ENCODE data around the gene TRPT1. TPM values are rescaled to one million over a fixed set of nuclear protein-coding genes. Genes with fewer than 3 reads are reported as not detected.

Gene TRPT1
- total RNA-seq, 2 experiments from 2014 or later = 30.4 to 35.6 TPM

DNA sequence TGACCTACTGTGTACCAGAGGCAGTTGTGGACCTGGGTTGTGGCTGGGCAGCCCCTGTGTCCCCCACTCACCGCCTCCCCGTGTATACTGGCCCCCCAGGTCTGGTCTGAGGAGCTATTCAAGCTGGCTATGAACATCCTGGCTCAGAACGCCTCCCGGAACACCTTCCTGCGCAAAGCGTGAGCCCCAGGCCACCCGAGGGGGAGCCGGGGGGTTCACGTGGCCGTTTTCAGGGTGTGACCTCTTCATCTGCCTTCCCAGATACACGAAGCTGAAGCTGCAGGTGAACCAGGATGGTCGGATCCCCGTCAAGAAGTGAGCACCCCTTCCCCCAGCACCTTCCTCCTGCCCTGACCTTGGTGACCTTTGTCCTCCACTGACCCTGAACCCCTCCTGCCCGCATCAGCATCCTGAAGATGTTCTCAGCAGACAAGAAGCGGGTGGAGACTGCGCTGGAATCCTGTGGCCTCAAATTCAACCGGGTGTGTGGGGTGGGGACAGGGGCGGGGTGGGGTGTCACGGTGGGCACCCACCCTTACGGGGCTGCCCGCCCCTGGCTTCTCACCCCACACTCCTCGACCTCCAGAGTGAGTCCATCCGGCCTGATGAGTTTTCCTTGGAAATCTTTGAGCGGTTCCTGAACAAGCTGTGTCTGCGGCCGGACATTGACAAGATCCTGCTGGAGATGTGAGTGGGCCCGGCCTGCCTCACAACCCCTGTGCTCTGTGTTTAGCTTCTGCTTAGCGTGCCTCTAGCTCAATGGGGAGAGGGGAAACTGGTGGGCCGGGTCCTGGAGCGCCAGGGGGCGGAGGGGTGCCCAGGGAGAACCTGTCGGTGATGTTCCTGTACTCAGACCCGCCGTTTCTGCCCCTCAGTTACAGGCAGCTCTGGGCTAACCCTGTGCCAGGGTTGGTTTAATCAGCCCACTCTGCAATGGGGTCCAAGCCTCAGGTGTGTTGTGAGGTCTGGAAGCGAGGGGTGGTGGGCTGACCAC lies 29.4 kb upstream of the TRPT1 start:
- intact Hi-C loops (cut with micrococcal nuclease) = no loop called here
- no peak for DNase-seq
- no peaks in the 10 kb centered on the region for H3K9me3 Mint-ChIP-seq
- no peak overlapping the region for H3K4me3 Mint-ChIP-seq
- ChIA-PET POLR2A (interaction anchor here (0.8 kb wide), 1 partner anchor 9 kb away, joined by 3 read pairs; no protein-coding TSS in a partner anchor), CTCF (interaction anchor here (3.5 kb wide), 1 partner anchor 45 kb away, joined by 11 read pairs; the partner anchor contains the start of gene CATSPERZ)
- no peak overlapping the region for H3K27ac Mint-ChIP-seq
- H3K36me3 Mint-ChIP-seq = peaks cover 9% of the 10 kb centered on the region
- H3K27me3 Mint-ChIP-seq = no peaks in the 10 kb centered on the region
- H3K4me1 Mint-ChIP-seq (ENCODE audit: low read depth) = peaks cover 19% of the 10 kb centered on the region

- H3K4me3 Mint-ChIP-seq = no peak overlapping the region
- POLR2A ChIA-PET = interaction anchor here (0.8 kb wide), 1 partner anchor 10 kb away, joined by 3 read pairs; no protein-coding TSS in a partner anchor
Observed at GRCh38 chr11:64254326-64254725, 28.3 kb upstream of the TRPT1 start.

DNA sequence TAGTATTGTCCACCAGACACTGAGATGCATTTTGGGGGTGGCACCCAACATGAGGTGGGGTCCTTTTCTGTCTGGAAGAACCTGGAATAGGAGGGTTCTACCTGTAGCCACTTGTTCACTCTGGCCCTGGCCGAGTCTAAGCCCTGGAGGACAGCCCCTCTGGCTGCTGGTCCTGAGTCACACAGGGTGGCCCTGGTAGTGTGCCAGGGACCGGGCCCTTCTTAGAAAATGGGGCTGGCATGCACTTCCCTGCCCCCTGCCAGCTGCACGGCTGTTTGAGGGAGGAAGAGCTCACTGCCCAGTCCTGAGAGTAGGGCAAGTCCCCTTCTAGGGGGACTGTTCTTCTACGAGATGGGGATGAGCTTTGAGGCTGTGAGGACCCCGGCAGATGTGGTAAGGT lies 27.5 kb upstream of the TRPT1 start:
- ChIA-PET POLR2A (no interaction called here), CTCF (interaction anchor here (0.9 to 1.2 kb wide), 3 partner anchors 12 to 51 kb away, joined by 3 to 4 read pairs (median 4); partner anchors contain the start of gene ESRRA)
- no peaks in the 10 kb centered on the region for H3K27me3 Mint-ChIP-seq
- DNase-seq = no peak
- no peaks in the 10 kb centered on the region for H3K9me3 Mint-ChIP-seq
- H3K4me3 Mint-ChIP-seq = no peak overlapping the region
- H3K4me1 Mint-ChIP-seq (ENCODE audit: low read depth) = peaks cover 14% of the 10 kb centered on the region
- peaks cover 3% of the 10 kb centered on the region for H3K36me3 Mint-ChIP-seq
- intact Hi-C loops (cut with micrococcal nuclease) = no loop called here
- H3K27ac Mint-ChIP-seq = no peak overlapping the region

More at GRCh38 chr11:64254326-64254725, 28.3 kb upstream of the TRPT1 start:
- Mint-ChIP-seq H3K27ac (no peak overlapping the region), H3K27me3 (no peaks in the 10 kb centered on the region), H3K4me1 (ENCODE audit: low read depth) (peaks cover 15% of the 10 kb centered on the region), H3K36me3 (peaks cover 5% of the 10 kb centered on the region), H3K9me3 (no peaks in the 10 kb centered on the region)
- no peak for DNase-seq
- intact Hi-C loops (cut with micrococcal nuclease) = no loop called here
- CTCF ChIA-PET = interaction anchor here (0.9 to 3.5 kb wide), 4 partner anchors 12 to 50 kb away, joined by 3 to 11 read pairs (median 4); partner anchors contain the start of genes CATSPERZ and ESRRA

GRCh38 chr11:64253043-64253442 lies 27.1 kb upstream of the TRPT1 start:
- H3K36me3 Mint-ChIP-seq = peaks cover 3% of the 10 kb centered on the region
- POLR2A ChIA-PET = interaction anchor here (1.3 to 1.5 kb wide), 2 partner anchors 15 to 19 kb away, joined by 3 to 8 read pairs; no protein-coding TSS in a partner anchor
- no peak for DNase-seq
- H3K27ac Mint-ChIP-seq = no peak overlapping the region
- no peaks in the 10 kb centered on the region for H3K9me3 Mint-ChIP-seq
- H3K4me1 Mint-ChIP-seq (ENCODE audit: low read depth) = peaks cover 15% of the 10 kb centered on the region
- intact Hi-C loops (cut with micrococcal nuclease) = no loop called here
- no peak overlapping the region for H3K4me3 Mint-ChIP-seq
- H3K27me3 Mint-ChIP-seq = no peaks in the 10 kb centered on the region
- CTCF ChIA-PET = interaction anchor here (0.7 to 3.8 kb wide), 3 partner anchors 16 to 51 kb away, joined by 3 to 29 read pairs (median 3); partner anchors contain the start of gene CATSPERZ

DNA sequence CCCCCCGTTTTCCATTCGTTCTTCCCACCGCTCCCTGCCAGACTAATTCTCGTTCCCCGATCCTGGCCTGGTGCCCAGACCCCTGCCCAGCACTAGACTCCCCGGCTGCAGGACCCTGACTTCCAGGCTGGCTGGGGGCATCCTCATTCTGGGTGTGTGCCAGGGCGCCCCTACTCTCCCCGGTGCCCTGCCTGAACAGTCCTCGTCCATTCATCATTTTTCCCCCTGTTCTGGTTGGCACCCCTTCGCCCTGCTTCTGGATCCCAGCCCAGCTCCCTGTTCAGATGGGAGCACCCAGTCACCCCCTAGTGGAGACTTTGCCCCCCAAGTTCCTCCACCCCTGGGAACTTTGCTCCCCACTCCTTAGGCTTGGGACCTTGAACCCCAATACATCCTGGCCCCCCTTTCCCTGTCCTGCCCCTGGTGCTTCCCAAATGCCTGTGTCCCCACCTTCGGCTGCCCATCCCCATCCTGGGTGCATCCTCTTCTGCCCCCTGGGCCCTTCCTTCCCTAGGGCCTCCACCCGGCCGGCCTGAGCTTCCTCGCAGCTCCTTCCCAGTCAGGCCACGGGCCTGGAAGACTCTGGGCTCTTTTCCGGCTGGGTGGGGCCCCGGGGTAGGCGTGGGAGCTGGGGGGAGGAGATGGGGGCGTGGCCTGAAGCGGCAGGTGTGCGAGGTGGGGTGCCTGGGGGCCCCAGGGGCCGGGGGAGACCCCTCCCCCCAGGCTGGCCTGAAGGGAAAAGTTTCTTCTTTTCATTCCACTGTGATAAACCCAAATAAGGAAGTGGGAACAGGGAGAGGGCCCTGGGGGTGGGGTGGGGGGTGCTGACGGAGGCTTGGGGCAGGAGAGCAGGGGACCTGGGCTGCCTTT lies 26.3 kb upstream of the TRPT1 start:
- Mint-ChIP-seq H3K36me3 (no peaks in the 10 kb centered on the region), H3K27ac (no peak overlapping the region), H3K4me3 (peak overlapping the region; percentile 83), H3K9me3 (no peaks in the 10 kb centered on the region), H3K27me3 (no peaks in the 10 kb centered on the region), H3K4me1 (ENCODE audit: low read depth) (peaks cover 18% of the 10 kb centered on the region)
- intact Hi-C loops (cut with micrococcal nuclease) = no loop called here
- POLR2A ChIA-PET = interaction anchor here (0.7 to 1.5 kb wide), 5 partner anchors 9 to 61 kb away, joined by 3 to 8 read pairs (median 3); no protein-coding TSS in a partner anchor
- peak; percentile 31 for DNase-seq
- CTCF ChIA-PET = interaction anchor here (0.6 to 3.8 kb wide), 13 partner anchors 9 to 69 kb away, joined by 3 to 29 read pairs (median 6); partner anchors contain the start of genes CATSPERZ, FERMT3, NUDT22 and PRDX5

DNA sequence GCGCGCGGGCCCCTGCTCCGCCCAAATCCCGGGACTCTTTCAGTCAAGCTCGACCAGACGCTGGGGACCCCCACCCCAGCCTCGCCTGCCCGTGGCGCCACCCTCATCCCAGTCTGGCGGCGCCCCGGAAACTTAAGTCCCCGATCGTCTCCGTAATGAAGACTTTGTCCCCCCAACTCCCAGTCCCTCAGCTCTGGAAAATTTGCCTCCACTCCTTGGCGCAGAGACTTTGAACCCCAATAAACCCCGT lies 25.7 kb upstream of the TRPT1 start:
- CTCF ChIA-PET = interaction anchor here (0.6 to 3.8 kb wide), 13 partner anchors 9 to 68 kb away, joined by 3 to 29 read pairs (median 7); partner anchors contain the start of genes BAD, CATSPERZ, FERMT3 and NUDT22
- no peaks in the 10 kb centered on the region for H3K27me3 Mint-ChIP-seq
- H3K27ac Mint-ChIP-seq = no peak overlapping the region
- H3K4me3 Mint-ChIP-seq = peak overlapping the region; percentile 83
- no peak for DNase-seq
- intact Hi-C loops (cut with micrococcal nuclease) = loop anchor here (1.0 kb wide), 1 partner anchor 18 kb away; no protein-coding TSS in a partner anchor
- H3K36me3 Mint-ChIP-seq = no peaks in the 10 kb centered on the region
- no peaks in the 10 kb centered on the region for H3K9me3 Mint-ChIP-seq
- H3K4me1 Mint-ChIP-seq (ENCODE audit: low read depth) = peaks cover 18% of the 10 kb centered on the region
- POLR2A ChIA-PET = interaction anchor here (1.0 to 1.5 kb wide), 3 partner anchors 17 to 60 kb away, joined by 3 to 8 read pairs (median 4); no protein-coding TSS in a partner anchor

DNA sequence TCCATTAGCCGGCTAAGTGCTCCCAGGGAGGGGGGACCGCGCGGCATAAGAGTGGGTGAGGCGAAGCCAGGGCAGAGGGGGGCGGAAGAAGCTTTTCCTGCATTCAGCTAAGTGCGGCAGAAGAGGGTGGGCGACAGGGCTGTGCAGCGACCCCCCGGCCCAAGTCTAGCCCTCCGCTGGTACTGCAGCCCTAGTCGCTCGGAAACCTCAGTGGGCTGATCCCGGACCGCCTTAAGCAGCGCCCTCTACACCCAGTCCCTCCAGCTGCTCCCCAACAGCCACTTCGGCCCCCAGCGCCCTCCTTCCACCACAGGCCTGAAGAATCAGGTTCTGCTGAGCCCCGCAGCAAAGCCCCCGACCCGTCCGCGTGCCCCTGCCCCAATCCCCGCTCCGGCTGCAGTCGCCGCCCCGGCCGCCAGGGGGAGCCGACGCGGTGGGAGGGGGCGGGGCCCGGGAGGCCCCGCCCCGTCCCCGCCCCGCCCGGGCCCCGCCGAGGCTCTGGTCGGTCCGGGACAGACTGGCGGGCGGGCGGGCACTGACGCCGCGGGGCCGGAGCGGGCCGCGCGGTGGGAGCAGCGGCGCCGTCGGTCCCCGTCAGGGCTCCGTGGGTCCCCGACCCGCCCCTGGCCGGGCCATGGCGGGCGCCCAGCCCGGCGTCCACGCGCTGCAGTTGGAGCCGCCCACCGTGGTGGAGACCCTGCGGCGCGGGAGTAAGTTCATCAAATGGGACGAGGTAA lies 25.2 kb upstream of the TRPT1 start, which contains the start of gene PLCB3:
PLCB3 (plus strand) TSS at position 515 of the 737 bp plus-strand sequence; CDS start at position 635, 120 bp downstream.
- peak; percentile 71 for DNase-seq
- H3K36me3 Mint-ChIP-seq = no peaks in the 10 kb centered on the region
- intact Hi-C loops (cut with micrococcal nuclease) = loop anchor here (1.0 kb wide), 1 partner anchor 18 kb away; no protein-coding TSS in a partner anchor
- no peaks in the 10 kb centered on the region for H3K27me3 Mint-ChIP-seq
- no peaks in the 10 kb centered on the region for H3K9me3 Mint-ChIP-seq
- H3K4me1 Mint-ChIP-seq (ENCODE audit: low read depth) = peaks cover 18% of the 10 kb centered on the region
- peak within 1 kb of the TSS; percentile 83 for H3K4me3 Mint-ChIP-seq
- no peak within 1 kb of the TSS for H3K27ac Mint-ChIP-seq
- ChIA-PET POLR2A (interaction anchor here (1.0 to 2.6 kb wide), 6 partner anchors 10 to 60 kb away, joined by 4 to 8 read pairs (median 4); partner anchors contain the start of genes ESRRA and FKBP2), CTCF (interaction anchor here (1.0 to 3.8 kb wide), 15 partner anchors 8 to 66 kb away, joined by 3 to 29 read pairs (median 7); partner anchors contain the start of genes BAD, CATSPERZ, FERMT3 and NUDT22)

- ChIA-PET CTCF (interaction anchor here (1.1 to 3.8 kb wide), 13 partner anchors 8 to 67 kb away, joined by 3 to 29 read pairs (median 8); partner anchors contain the start of genes BAD, CATSPERZ, FERMT3 and PRDX5), POLR2A (interaction anchor here (1.1 to 2.6 kb wide), 5 partner anchors 9 to 63 kb away, joined by 3 to 8 read pairs (median 4); partner anchors contain the start of genes ESRRA and FKBP2)
- Mint-ChIP-seq H3K27ac (no peak overlapping the region), H3K36me3 (no peaks in the 10 kb centered on the region), H3K27me3 (no peaks in the 10 kb centered on the region), H3K4me3 (peak overlapping the region; percentile 75), H3K4me1 (ENCODE audit: low read depth) (peaks cover 18% of the 10 kb centered on the region), H3K9me3 (no peaks in the 10 kb centered on the region)
- intact Hi-C loops (cut with micrococcal nuclease) = loop anchor here (1.0 kb wide), 1 partner anchor 19 kb away; no protein-coding TSS in a partner anchor
- DNase-seq = no peak
Observed at GRCh38 chr11:64250415-64251015, 24.5 kb upstream of the TRPT1 start.

- no peaks in the 10 kb centered on the region for H3K36me3 Mint-ChIP-seq
- H3K27ac Mint-ChIP-seq = peak overlapping the region; percentile 18
- no peaks in the 10 kb centered on the region for H3K27me3 Mint-ChIP-seq
- H3K4me3 Mint-ChIP-seq = no peak overlapping the region
- DNase-seq = no peak
- ChIA-PET CTCF (interaction anchor here (0.6 to 3.8 kb wide), 13 partner anchors 7 to 55 kb away, joined by 3 to 29 read pairs (median 8); partner anchors contain the start of genes BAD, CATSPERZ and FERMT3), POLR2A (interaction anchor here (1.1 to 2.6 kb wide), 5 partner anchors 9 to 63 kb away, joined by 3 to 8 read pairs (median 4); partner anchors contain the start of genes ESRRA and FKBP2)
- intact Hi-C loops (cut with micrococcal nuclease) = loop anchor here (10.0 kb wide), 1 partner anchor 865 kb away; the partner anchor contains the start of genes TM7SF2 and ZNHIT2
- no peaks in the 10 kb centered on the region for H3K9me3 Mint-ChIP-seq
- H3K4me1 Mint-ChIP-seq (ENCODE audit: low read depth) = peaks cover 18% of the 10 kb centered on the region
Observed at GRCh38 chr11:64249563-64250414, 23.8 kb upstream of the TRPT1 start.
